GM19397 (cell line): ENCODE measurements around the gene MORN5.

Experiments used
- ATAC-seq: cut with Tn5 transposase; IDR thresholded peaks from one replicate; pipeline ENCODE4 v1.9.1; 2021; ENCODE audit warnings: mild to moderate bottlenecking, moderate library complexity; ENCODE audit not compliant: unreplicated experiment

Gene MORN5

DNA sequence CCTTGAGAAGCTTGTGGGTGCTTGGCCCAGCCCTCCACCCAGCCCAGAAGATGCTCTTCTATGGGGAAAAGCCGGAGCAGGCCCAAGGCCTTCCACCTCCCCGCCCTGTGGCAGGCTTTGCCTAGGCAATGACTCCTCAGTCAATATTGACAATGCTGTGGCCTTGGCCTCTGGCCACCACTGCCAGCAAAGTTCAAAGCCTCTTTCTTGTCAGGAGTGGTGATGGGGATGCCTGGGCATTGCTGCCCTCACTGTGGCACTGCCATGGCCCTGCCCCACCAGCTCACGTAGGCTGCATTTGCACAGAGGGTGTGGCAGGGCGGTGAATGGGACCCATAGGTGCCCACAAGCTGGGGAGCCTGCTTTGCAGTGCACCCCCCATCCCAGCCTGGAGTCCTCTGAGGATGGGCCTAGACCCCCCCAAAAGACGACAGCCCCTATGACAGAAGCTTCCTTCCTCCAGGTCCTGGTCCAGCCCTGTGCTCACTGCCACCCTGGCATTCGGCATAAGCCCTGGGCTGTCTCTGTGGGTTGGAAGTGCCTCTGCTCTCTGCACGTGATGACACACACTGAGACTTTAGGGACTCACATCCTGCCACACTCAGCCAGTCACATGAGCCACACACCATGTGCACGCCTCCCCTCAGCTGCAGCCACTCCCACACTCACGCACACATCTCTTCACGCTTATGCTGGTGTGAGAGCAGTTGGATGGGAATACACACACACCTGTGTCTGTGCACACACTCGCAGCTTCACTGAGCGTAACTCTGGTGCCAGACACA is 31.1 kb downstream of the MORN5 start:
- no peak for ATAC-seq

DNA sequence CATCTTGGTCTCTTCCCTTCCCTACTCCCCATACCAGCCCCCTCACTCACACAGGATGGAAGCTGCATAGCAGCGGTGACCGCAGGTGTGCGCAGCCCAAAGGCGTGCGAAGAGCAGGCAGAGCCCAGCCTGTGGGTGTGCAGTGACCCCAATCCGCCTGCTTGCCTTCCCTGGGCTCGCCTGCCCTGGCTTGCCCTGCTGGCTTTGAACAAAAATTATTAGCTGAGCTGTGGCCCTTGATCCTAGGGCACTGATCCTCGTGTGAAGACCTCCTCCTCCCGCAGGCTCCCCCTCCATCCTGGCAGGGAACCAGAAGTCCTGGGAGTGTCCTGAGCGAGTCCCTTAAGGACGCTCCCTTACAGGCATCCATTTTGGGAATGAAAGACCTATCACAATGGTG is 31.9 kb downstream of the MORN5 start:
- no peak for ATAC-seq

DNA sequence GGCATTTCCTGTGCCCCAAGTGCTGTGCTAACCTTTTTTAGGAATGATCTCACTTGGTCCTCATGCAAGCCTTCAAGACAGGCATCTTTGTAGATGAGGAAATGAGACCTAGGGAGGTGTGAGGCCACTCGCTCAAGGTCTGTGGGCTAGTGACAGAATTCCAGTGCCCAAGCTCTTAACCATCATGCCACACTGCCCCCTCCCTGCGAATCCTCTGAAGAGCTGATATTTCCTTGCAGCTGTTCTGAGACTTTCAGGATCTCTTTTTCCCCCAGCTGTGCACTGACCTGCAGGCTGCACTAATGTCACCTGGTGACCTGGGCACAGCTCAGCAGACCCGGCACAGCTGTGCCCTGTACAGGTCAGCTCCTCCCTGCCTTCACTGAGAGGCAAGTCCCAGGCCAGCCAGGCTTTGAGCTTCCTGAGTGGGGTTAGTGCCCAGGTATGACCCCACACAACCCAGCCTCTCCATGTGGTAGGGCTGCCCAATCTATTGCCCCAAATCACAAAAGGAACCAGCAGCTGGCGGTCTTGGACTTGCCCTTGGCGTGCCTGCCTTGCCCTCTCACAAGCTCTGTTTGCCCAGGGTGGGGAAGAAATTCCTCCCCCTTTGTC is 32.7 kb downstream of the MORN5 start:
- no peak for ATAC-seq

DNA sequence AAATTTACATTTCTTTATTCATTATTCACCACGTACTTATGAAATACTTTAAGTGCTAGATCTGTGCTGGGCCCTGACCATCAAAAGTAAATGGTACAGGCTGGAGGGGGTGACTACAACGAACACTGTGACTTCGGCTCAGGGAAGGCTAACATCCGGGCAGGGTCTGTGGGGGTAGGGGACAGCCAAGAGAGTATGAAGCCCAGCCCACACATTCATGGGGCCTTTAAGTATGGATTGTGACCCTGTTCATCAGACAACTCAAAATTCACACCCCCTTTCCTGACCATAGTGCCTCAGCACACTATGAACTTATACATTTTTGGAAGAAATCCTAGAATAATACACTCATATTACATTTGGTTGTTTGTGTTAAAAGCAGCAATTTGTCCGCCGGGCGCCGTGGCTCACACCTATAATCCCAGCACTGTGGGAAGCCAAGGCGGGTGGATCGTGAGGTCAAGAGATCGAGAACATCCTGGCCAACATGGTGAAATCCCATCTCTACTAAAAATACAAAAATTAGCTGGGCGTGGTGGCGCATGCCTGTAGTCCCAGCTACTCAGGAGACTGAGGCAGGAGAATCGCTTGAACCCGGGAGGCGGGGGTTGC is 33.3 kb downstream of the MORN5 start:
- no peak for ATAC-seq

DNA sequence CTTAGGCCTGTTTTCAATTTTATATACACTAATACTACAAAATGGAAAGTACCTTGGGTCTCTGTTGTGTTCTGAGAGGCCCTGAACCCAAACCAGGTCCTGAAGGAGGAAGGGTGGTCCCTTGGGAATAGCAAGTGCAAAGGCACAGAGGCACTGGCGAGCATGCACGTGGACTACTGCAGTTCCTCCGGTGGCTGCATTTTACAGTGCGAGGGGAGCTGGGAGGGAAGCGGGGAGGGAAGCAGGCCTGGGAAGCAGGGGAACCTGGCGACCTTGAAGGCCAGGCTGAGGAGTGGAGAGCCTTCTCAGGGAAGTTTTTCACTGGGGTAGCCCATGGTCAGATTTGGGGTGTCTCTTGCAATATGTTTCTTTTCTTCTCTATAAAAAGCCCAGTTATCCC is 33.9 kb downstream of the MORN5 start:
- ATAC-seq = no peak

DNA sequence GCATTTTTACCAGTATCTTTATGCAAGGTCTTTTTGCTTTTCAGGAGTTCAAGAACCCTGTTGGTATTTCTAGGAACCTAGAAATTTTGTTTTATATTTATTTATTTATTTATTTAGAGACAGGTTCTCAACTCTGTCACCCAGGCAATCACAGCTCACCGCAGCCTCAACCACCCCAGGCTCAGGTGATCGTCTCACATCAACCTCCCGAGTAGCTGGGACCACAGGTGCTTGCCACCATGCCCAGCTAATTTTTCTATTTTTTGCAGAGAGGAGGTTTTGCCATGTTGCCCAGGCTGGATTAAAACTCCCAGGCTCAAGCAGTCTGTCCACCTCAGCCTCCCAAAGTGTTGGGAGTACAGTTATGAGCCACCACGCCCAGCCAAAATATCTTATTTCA is 36.2 kb downstream of the MORN5 start:
- no peak for ATAC-seq

DNA sequence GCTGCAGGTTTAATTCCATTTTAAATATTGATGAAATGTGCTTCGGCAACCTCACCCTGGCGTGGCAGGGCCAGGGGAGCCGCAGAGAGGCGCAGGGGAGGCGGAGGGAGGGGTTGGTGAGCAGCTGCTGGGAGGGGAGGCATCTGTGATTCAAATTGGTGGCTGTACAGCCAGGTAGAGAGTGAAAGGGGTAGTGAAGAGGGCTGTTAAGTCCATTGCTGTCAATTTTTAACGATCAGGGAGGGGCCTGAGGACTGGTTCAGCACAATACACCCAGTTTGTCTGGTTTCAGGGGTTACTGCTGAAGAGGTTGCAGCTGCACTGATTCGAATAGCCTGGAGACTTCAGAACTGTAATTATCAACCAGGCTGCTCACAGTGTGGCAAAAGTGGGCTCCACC is 37.7 kb downstream of the MORN5 start:
- ATAC-seq = no peak

DNA sequence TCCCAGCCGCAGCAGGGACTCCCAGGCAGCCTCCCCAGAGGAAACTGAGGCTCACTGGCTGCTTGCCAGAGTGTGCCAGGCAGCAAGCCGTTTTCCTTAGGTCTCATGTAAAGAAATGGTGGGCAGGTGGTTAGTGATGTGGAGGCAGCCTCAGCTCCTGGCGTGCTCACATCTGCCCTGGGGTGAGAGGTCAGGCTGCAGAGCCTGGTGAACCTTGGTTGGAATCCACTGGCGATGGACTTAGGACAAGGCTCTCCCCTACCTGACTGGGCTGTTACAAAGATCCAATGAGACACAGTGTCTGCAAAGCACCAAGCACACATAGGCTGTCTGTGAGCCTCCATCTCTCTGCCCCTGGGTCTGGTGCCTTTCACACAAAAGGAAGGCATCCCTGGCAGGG is 38.2 kb downstream of the MORN5 start:
- no peak for ATAC-seq

DNA sequence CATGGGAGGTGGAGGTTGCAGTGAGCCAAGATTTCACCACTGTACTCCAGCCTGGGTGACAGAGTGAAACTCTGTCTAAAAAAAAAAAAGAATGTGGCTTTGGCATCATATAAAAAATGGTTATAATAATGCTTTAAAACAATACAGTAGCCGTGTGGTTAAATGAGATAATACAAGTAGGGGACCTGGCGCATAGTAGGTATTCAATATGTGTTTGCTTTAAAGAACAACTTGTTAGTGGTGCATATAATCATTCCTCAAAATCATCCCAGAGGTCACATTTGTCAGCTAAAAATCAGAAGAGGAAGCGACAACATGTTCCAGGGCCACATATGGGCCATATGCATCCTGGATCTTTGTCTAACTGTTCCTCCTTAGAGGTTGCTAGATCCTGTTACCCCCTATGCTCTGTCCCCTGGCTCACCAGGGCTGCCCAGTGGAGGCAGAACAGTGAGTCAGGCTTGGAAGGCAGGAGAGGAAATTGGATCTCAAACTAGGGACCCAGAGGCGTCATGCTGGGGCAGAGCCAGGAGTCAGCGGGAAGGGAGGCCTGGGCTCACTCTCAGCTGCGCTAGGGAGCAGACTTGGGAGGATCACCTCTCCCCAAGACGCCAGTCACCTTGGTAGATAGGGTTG is 41.4 kb downstream of the MORN5 start:
- ATAC-seq = no peak

DNA sequence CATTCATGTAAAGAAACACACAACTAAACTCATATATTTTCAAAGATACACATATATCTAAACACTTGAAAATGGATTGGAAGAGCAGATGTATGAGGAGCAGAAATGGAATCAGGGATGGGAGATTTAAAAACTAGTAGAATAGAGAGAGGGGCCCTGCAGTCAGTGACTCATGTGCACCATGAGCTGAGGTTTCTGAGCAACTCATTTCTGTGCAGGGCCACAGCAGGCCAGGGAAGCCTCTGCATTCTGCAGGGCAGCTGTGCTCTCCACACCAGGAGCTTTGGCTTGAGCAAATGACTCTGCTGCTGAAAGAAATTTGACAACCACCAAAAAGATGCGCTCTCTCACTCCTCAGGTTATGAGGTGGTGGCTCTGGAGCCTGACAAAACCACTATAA is 41.9 kb downstream of the MORN5 start:
- ATAC-seq = no peak

DNA sequence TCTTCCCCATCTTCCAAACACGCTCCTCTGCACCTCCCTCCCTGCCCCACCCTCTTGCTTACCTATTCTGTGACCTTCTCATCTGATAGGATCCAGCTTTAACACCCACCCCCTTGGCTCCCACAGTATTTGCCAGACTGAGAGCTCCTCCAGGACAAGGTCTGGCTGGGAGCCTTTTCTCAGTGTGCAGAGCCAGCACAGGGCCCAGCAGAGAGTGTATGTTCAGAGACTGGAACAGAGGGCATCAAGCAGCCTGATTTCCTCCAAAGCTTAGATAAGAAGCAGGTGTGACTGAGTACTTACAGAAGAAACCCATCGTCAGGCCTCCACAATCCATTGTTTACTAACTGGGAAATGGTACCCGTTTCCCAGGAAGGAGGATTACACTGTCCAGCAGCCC is 42.4 kb downstream of the MORN5 start:
- no peak for ATAC-seq

DNA sequence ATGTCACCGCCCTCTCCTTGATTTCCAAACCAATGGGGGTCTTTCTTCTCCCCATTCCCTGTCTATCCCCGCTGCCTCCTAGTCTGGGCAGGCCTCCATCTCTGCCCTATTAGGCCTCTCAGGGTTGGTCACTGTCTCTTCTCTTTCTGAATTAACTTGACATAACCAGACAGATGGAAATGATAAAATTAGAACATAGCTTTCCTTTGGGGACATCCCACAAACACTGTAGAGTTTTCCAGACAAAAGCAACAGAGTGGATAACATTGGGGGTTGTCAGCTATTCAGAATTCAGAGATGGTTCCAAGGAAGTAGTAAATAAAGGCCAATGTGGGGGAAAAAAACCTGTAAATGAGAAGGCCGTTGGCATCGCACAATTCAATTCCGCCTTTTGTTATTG is 44.3 kb downstream of the MORN5 start:
- no peak for ATAC-seq

DNA sequence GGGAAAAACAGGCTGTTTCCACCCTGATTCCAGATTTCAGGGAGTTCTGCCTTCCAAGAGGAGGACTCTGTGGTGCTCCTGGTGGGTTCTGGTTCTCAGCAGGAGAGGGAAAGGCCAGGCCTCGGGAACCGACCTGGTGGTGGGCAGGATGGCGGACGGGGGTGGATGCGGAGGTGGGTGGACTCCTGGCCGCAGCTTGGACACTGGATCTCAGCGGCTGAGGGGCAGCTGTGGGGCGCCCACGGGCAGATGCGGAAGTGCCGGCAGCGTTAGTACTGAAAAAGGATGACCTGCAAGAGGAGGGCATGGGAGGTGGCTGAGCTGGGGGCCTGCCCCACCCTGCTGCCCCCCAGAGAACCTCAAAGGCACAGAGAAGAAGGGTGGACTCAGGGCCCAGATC is 44.8 kb downstream of the MORN5 start:
- ATAC-seq = no peak

DNA sequence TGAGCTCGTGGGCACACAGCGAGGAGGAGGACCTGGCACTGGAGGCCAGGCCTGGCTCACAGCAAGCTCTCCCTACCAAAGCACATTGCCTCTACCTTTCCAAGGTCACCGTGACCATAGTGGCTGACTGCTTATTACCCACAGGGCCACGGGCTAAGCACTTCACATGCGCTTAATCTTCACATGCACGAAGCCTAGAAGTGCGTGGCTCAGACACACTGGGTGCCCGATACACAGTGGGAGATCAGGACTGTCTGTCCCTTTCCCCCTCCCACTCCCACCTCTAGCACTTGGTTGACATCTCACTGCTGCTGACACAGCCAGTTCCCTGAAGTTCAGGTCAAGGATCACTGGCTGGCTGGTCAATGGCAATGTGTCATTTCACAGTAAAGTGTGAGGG is 45.5 kb downstream of the MORN5 start:
- ATAC-seq = no peak

DNA sequence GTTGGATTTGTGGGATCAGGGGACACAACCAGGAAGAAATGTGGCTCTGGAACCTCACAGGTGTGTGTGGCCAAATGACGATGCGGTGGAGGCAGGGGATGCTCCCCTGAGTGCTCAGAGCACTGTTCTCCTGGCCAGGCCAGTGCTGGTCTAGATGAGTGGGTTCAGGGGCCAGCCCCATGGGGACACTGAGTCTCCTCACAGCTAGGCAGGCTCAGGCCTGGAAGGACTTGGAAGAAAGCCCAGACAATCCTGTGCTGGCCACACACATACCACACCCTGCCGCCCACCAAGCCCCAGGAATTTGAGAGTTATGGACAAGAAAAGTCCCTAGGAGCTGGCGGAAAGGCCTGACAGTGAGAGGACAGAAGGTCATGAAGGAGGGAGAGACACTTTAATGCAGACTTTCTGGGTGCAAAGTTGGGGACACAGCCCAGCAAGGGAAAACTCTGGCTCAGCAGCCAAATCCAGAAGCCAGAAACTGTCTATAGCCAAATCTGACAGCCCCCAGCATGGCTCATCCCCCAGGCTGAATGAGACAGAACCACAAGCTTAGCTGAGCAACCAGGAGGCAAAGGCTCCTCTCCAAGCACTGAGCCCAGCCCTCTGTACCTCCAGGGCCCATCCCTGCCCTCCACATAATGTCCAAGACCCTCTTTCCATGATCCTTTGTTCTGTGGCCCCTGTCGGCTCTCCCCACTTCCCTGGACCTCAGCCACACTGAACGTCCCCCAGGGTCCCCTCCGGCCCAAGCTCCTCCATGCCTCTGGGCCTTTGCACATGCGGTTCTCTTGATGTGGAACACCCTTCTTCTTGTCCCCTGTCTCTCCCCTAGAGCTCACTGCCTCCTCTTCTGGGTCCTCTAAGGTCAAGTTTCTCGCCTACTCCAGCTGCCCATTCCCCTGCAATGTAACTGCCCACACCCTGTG is 46.7 kb downstream of the MORN5 start:
- no peak for ATAC-seq

DNA sequence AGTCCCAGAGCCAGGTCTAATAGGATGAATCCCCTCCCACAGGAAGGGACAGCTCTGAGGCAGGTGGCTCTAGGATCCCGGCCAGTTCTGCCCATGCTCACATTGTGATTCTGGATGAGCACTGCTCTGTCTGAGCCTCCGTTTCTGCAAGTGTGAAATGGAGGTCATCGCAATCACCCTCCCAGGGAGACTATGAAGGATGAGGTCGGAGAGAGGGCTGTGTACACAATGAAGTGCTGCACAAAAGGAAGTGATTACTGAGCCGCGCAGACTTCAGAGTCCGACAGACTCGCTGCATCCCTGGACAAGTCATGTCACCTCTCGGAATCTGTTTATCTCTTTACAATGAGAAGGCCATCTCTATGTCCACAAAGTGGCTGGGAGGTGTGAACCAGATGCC is 47.4 kb downstream of the MORN5 start:
- no peak for ATAC-seq

DNA sequence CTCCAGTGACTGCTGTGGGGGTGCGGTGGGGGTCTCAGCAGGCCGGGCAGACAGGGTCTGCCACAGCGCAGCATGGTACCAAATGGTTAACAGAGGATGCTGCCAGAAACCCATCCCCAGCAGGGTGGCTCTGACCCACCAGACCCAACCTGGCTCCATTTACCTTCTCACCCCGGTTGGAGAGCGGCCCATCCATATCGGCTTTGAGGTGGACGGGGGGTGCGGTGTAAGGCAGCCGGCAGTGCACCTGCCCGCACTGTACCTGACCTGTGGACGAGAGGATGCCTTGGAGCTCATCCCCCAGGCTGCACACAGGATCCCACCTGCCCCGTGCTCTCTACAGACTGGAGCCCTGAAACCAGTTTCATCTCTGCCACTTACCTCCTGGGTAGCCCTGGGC is 49.7 kb downstream of the MORN5 start:
- no peak for ATAC-seq

DNA sequence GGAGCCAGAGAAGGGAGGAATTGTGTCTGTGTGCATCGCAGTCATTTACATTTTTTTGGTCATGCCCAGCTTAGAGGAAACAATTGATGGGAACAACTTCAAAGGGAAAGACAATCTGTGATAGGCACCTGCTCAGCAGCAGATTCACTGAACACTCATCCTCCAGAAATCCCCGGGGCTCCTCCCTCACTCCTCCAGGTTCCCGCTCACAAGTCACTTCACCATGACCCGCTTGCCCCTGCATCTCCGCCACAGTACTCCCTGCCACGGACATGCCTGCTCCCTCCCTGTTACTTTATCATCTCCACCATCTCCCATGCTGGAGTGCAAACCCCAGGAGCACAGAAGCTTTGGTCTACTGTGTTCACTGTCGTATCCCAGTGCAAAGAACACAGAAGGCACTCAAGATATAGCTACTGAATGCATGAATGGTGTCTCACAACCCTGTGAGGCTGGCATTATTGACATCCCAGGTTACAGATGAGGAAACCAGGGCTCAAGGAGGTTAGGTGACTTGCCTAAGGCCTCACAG is 52.8 kb downstream of the MORN5 start:
- ATAC-seq = no peak

DNA sequence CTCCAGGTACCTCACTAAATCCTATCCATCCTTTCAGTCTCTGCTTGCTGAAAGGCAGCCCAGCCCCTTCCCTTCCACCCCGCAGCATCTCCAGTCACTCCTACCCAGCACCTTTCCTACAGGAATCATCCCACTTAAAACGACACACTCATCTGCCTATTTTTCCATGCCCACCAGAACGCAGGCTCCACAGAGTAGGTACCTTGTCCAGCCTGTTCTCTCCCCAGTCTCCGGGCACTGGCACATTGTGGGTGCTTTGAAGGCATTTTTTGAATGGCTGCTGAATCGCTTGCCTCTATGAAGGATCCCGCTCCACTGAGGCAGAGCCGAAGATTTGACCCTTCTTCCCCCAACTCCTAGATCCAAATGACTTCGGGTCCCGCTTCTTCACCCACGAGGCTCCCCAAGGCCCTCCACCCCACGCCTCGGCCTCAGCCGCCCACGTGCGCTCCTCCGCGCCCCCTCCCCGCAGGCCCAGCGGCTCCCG is 53.4 kb downstream of the MORN5 start:
- no peak for ATAC-seq

DNA sequence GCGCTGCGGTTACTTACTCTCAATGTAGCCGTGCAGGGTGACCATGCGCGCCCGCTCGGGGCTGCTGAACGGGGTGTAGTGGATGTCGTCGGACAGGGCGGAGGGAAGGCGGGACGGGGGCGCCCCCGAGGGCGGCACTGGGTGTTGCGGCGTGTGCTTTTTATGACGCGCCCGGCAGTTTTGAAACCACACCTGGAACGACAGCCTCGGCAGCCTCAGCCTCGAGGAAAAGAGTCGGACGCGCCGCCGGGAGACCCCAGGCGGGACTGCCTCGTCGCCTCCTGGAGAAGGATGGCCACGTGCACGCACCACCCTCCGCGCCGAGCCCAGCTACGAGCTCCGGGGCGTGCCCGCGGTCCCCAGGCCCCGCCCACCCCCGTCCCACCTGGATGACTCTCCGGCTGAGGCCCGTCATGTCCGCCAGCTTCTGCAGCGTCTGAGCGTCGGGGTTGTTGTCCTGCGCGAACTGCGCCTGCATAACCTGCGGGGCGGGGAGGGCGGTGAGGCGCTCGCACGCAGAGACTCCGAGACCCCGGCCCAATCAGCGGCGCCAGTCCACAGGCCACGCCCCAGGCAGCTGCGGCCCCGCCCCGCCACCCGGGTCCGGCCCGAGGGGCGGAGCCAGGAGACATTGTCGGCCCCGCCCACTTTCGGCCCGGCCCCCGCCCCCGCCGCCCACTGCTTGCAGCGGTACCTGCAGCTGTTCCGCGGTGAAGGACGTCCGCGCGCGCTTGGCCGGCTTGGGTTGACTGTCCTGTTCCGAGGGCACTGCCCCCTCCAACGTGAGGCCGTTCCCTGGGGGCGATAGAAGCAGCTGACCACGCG is 54.1 kb downstream of the MORN5 start:
- no peak for ATAC-seq
